GM12891 (cell line): ENCODE measurements around the gene ATP6V0C.

ENCODE experiments used
- DNase-seq: peaks from one replicate; pipeline ENCODE4 v3.0.0; 2011; ENCODE audit warnings: low spot score; ENCODE audit not compliant: insufficient read length
- FAIRE-seq: peaks from 2 replicates; lab custom pipeline; 2011; peaks lifted over from hg19 to GRCh38; lab: Jason Lieb, UNC
- PAX5 ChIP-seq: IDR thresholded peaks from 2 replicates; pipeline ENCODE4 v1.6.1; 2011; ENCODE audit warnings: low read length, moderate library complexity, mild to moderate bottlenecking; ENCODE audit not compliant: insufficient read depth, severe bottlenecking
- POLR2A ChIP-seq: IDR thresholded peaks from 2 replicates; pipeline ENCODE4 v1.6.1; 2011; ENCODE audit warnings: low read depth, low read length, control low read depth
- POLR2AphosphoS5 ChIP-seq: IDR thresholded peaks from 2 replicates; pipeline ENCODE4 v1.6.1; 2011; ENCODE audit warnings: low read depth, low read length, control low read depth
- POU2F2 ChIP-seq: IDR thresholded peaks from 2 replicates; pipeline ENCODE4 v1.6.1; 2011; ENCODE audit warnings: low read depth, mild to moderate bottlenecking, control low read depth, low read length, moderate library complexity
- SPI1 ChIP-seq: IDR thresholded peaks from 2 replicates; pipeline ENCODE4 v1.6.1; 2011; ENCODE audit warnings: low read depth, low read length, control low read depth
- TAF1 ChIP-seq: IDR thresholded peaks from 2 replicates; pipeline ENCODE4 v1.6.1; 2011; ENCODE audit warnings: low read depth, low read length, control low read depth

Gene ATP6V0C

DNA sequence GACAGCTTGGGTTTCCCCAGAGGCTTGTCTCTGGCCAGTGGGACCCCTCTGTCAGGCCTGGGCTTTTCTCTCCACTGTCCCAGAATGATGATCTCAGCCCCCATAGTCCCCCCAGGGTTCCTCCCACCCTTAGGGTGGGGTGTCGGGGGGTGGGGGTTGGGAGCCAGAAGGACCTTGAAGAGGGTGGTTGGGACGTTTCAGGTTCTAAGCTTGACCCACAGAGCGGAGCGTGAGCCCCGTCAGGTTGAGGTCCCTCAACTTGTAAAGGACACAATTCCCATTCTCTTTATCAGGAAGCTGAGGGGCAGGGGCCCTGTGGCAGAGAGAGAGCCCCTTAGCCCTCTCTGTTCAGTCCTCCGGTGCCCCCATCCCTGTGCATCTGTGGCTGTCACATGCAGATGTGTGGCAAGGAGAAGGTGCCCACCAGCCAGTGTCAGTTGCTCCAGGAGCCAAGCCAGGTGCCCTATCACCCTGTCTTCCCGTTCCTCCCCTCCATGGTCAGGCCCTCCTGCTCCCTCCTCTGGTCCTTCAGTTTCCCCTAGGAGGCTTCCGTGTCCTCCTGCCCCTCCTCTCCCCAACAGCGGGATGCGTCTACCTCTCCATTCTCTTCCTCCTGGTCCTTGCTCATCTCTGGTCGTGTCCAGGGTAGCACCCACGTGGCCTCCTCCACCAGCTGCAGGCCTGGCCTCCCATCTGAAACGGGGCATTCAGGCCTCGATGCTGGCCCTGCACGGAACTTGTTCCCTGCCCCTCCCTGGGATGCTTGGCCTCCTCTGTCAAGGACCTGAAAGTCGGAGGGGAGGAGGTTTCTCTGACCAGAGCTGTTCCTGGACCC lies 44.1 kb upstream of the ATP6V0C start:
- DNase-seq (no peak), FAIRE-seq (peak; percentile 47)
- TF ChIP-seq TAF1 (no peak), SPI1 (no peak), PAX5 (no peak), POLR2A (no peak), POU2F2 (no peak), POLR2AphosphoS5 (no peak)

DNA sequence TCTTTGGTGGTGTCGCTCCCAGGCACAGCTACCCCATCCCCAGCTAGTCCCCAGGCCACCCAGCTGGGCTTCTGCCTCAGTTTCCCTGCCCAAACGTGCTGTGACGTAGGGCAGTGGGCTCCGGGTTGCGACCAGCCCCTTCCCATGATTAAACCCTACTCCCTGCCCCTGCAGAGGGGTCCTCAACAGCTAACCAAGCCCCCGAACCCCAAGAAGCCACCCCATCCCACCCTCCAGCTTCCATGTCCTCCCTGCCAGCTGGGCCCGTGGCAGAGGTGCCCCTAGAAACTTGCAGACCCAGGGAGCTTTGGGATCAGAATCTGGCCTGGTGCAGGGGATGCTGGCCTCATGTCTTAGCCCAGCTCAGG lies 43.5 kb upstream of the ATP6V0C start:
- DNase-seq (no peak), FAIRE-seq (no peak)
- TF ChIP-seq PAX5 (no peak), POLR2A (no peak), POU2F2 (no peak), POLR2AphosphoS5 (no peak), TAF1 (no peak), SPI1 (no peak)

- FAIRE-seq: no peak
These were observed 43.1 kb upstream of the ATP6V0C start for GRCh38 chr16:2470603-2471015.

GRCh38 chr16:2471016-2471652 lies 42.6 kb upstream of the ATP6V0C start, which contains the start of gene NTN3:
TSS of gene NTN3 (plus strand) at chr16:2471297. CDS start at chr16:2471702, 405 bp downstream.
- TF ChIP-seq SPI1 (no peak), POLR2AphosphoS5 (no peak)
- DNase-seq: no peak
- peak; percentile 13 for FAIRE-seq

More at GRCh38 chr16:2470603-2471015, 43.1 kb upstream of the ATP6V0C start:
- no peak for DNase-seq
- TF ChIP-seq SPI1 (no peak), TAF1 (no peak), POLR2A (no peak), PAX5 (no peak), POLR2AphosphoS5 (no peak), POU2F2 (no peak)

GRCh38 chr16:2471653-2472487 lies 41.9 kb upstream of the ATP6V0C start:
- no peak for FAIRE-seq
- TF ChIP-seq PAX5 (no peak), SPI1 (no peak), POU2F2 (no peak), TAF1 (no peak), POLR2AphosphoS5 (no peak), POLR2A (no peak)
- DNase-seq: no peak

DNA sequence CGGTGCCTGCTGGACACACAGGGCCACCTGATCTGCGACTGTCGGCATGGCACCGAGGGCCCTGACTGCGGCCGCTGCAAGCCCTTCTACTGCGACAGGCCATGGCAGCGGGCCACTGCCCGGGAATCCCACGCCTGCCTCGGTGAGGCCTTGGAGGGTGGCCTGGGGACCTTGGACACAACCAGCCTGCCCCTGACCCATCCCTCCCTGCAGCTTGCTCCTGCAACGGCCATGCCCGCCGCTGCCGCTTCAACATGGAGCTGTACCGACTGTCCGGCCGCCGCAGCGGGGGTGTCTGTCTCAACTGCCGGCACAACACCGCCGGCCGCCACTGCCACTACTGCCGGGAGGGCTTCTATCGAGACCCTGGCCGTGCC lies 41.3 kb upstream of the ATP6V0C start:
- DNase-seq (no peak), FAIRE-seq (no peak)
- TF ChIP-seq POU2F2 (no peak), TAF1 (no peak), POLR2AphosphoS5 (no peak), POLR2A (no peak), SPI1 (no peak), PAX5 (no peak)

DNA sequence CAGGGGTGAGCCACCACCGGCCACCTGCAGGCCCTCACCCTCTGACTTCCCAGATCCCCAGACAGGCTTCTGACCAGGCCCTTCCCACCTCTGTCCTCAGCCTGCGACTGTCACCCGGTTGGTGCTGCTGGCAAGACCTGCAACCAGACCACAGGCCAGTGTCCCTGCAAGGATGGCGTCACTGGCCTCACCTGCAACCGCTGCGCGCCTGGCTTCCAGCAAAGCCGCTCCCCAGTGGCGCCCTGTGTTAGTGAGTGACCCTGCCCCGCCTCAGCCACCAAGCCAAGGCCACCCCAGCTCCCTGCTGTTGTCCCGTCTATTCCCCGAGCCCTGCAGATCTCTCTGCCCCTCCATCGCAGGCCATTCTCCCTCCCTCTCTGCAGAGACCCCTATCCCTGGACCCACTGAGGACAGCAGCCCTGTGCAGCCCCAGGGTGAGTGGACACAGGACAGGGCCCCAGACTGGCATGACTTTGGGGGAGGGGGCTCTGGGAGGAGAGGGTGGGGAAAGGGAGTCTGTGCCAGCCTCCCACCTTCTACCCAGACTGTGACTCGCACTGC lies 40.8 kb upstream of the ATP6V0C start:
- TF ChIP-seq POU2F2 (no peak), PAX5 (no peak), POLR2A (no peak), SPI1 (no peak)
- no peak for DNase-seq
- no peak for FAIRE-seq

DNA sequence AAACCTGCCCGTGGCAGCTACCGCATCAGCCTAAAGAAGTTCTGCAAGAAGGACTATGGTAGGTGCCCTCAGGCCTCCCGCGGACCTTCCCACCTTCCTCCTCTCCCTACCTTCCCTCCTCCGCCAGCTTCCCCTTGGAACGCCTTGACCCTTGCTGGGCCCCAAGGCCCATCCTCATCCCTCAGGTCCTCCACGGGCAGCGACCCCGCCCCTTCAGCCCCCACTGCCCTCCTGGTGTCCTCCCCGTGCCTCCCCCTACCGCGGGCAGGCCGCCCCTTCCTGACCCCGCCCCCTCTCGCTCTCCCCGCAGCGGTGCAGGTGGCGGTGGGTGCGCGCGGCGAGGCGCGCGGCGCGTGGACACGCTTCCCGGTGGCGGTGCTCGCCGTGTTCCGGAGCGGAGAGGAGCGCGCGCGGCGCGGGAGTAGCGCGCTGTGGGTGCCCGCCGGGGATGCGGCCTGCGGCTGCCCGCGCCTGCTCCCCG lies 40.3 kb upstream of the ATP6V0C start:
- TF ChIP-seq POU2F2: no peak
- TF ChIP-seq POLR2A: no peak
- no peak for TF ChIP-seq SPI1
- no peak for TF ChIP-seq TAF1
- TF ChIP-seq PAX5: no peak
- no peak for TF ChIP-seq POLR2AphosphoS5
- DNase-seq (no peak), FAIRE-seq (no peak)
